Lung (tissue), 12 donors: ENCODE data around the gene DLG1. TPM values are rescaled to one million over a fixed set of nuclear protein-coding genes. Genes with fewer than 3 reads are reported as not detected.

ENCODE experiments used
- ATAC-seq: fragments of 200-7000 bp; cut with Tn5 transposase; one replicate; pipeline ENCODE4 v1.9.1; 2020; ENCODE audit warnings: moderate number of reproducible peaks; ENCODE audit not compliant: insufficient read depth, low FRiP score
- DNase-seq, 3 donors: peaks; one replicate each; pipeline ENCODE4 v3.0.0-alpha.2; 2013 to 2017
- H3K27ac ChIP-seq, 2 donors: one replicate each; pipeline ENCODE4 v1.5.1; 2013; ENCODE audit warnings: mild to moderate bottlenecking in 2 of 2, moderate library complexity in 2 of 2, control low read depth in 1 of 2, inconsistent platforms in 1 of 2, low read depth in 1 of 2, low read length in 1 of 2
- H3K27me3 ChIP-seq, 3 donors: one replicate each; pipeline ENCODE4 v1.5.1; 2013; ENCODE audit warnings: low read length in 2 of 3; ENCODE audit not compliant: control insufficient read depth in 3 of 3, insufficient read depth in 3 of 3
- H3K36me3 ChIP-seq, 4 donors: one replicate each; pipeline ENCODE4 v1.5.1; 2013; ENCODE audit warnings: low read length in 4 of 4, mild to moderate bottlenecking in 1 of 4, moderate library complexity in 1 of 4; ENCODE audit not compliant: control insufficient read depth in 4 of 4, insufficient read depth in 4 of 4
- H3K4me1 ChIP-seq, 5 donors: one replicate each; pipeline ENCODE4 v1.5.1; 2013; ENCODE audit warnings: low read length in 5 of 5, mild to moderate bottlenecking in 2 of 5, moderate library complexity in 1 of 5; ENCODE audit not compliant: control insufficient read depth in 5 of 5, insufficient read depth in 5 of 5
- H3K4me3 ChIP-seq: one replicate; pipeline ENCODE4 v1.5.1; 2013; ENCODE audit warnings: mild to moderate bottlenecking, control low read depth, moderate library complexity
- H3K9ac ChIP-seq, 2 donors: one replicate each; pipeline ENCODE4 v1.5.1; 2013; ENCODE audit warnings: low read length in 2 of 2, control low read depth in 1 of 2; ENCODE audit not compliant: insufficient read depth in 1 of 2
- H3K9me3 ChIP-seq, 4 donors: one replicate each; pipeline ENCODE4 v1.5.1; 2013; ENCODE audit warnings: low read length in 3 of 4, mild to moderate bottlenecking in 1 of 4, moderate library complexity in 1 of 4; ENCODE audit not compliant: control insufficient read depth in 4 of 4, insufficient read depth in 3 of 4
- WGBS, 2 donors: extraction: QIAGEN DNeasy Blood & Tissue Kit; methylation state at CpG; one replicate each; pipeline ENCODE4 v1.1.7; 2013; 5-methylcytosine and 5-hydroxymethylcytosine counted together
- polyA plus RNA-seq, 2 donors: library from polyadenylated mRNA; stranded (reverse); fragments of 200-250 nt; gene quantifications; one replicate each; pipeline ENCODE4 v1.2.1, GENCODE V29; 2013
- total RNA-seq, 2 donors: library from RNA; depleted of rRNA in 1 of 2; stranded (reverse); fragments of >200 nt in 1 of 2; gene quantifications; one replicate each; pipeline ENCODE4 v1.2.1, GENCODE V29; 2014 to 2021
- TF ChIP-seq, protein P1 (sequence below): IDR thresholded peaks from 2 replicates; pipeline ENCODE4 v1.5.1; 2012; ENCODE audit warnings: mild to moderate bottlenecking; ENCODE audit errors: control extremely low read depth, extremely low read depth
- donor health status: control.
- donor health status: control.
- donor health status: Bipolar disorder and iron deficiency.
- donor health status: healthy.
- donor health status: DM: yes; HTN: yes; CAD: no.

Gene DLG1
- total and polyA plus RNA-seq, 4 donors = 16.0 to 114 (median 45.7) TPM

GRCh38 chr3:196996454-196997265 lies 301.8 kb downstream of the DLG1 start:
- Histone ChIP-seq H3K27ac (no peak overlapping the region), H3K9ac (no peak overlapping the region), H3K27me3 (no peaks in the 10 kb centered on the region), H3K9me3 (no peaks in the 10 kb centered on the region), H3K4me3 (no peak overlapping the region), H3K36me3 (no peaks in the 10 kb centered on the region), H3K4me1 (peaks cover 0 to under 1% (median 0%) of the 10 kb centered on the region in 5 donors)
- TF ChIP-seq, protein P1, sequence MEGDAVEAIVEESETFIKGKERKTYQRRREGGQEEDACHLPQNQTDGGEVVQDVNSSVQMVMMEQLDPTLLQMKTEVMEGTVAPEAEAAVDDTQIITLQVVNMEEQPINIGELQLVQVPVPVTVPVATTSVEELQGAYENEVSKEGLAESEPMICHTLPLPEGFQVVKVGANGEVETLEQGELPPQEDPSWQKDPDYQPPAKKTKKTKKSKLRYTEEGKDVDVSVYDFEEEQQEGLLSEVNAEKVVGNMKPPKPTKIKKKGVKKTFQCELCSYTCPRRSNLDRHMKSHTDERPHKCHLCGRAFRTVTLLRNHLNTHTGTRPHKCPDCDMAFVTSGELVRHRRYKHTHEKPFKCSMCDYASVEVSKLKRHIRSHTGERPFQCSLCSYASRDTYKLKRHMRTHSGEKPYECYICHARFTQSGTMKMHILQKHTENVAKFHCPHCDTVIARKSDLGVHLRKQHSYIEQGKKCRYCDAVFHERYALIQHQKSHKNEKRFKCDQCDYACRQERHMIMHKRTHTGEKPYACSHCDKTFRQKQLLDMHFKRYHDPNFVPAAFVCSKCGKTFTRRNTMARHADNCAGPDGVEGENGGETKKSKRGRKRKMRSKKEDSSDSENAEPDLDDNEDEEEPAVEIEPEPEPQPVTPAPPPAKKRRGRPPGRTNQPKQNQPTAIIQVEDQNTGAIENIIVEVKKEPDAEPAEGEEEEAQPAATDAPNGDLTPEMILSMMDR = no peak
- DNase-seq = no peak
- no peak for ATAC-seq
- 80 to 84% methylated on average over 17 of the region's 17 CpGs for WGBS, 2 donors

- H3K27ac ChIP-seq = no peak overlapping the region
- H3K9me3 ChIP-seq = no peaks in the 10 kb centered on the region
- no peaks in the 10 kb centered on the region for H3K4me1 ChIP-seq
- H3K27me3 ChIP-seq = no peaks in the 10 kb centered on the region
- H3K4me3 ChIP-seq = no peak overlapping the region
- no peak overlapping the region for H3K9ac ChIP-seq
- DNase-seq (no peak), ATAC-seq (no peak)
- H3K36me3 ChIP-seq = no peaks in the 10 kb centered on the region
- TF ChIP-seq, protein P1 = no peak
- WGBS, 2 donors = 90% methylated on average over 14 of the region's 14 CpGs
Observed at GRCh38 chr3:196995646-196996355, 302.6 kb downstream of the DLG1 start.

DNA sequence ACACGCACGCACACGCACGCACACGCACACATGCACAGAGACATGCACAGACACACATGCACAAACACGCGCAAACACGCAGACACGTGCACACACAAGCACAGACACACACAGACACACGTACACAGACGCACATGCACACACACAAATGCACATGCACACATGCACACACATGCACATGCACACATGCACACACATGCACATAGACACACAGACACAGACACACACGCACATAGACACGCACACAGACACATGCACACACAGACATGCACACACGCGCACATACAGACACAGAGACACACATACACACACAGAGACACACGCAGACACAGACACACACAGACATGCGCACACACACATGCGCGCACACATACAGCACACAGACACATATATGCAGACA lies 303.4 kb downstream of the DLG1 start:
- 93% methylated on average over 19 of the region's 19 CpGs for WGBS, 2 donors
- H3K27me3 ChIP-seq = no peaks in the 10 kb centered on the region
- H3K27ac ChIP-seq = no peak overlapping the region
- H3K9ac ChIP-seq = no peak overlapping the region
- TF ChIP-seq, protein P1 = no peak
- no peaks in the 10 kb centered on the region for H3K36me3 ChIP-seq
- ATAC-seq (no peak), DNase-seq (no peak)
- H3K9me3 ChIP-seq = no peaks in the 10 kb centered on the region
- H3K4me1 ChIP-seq = no peaks in the 10 kb centered on the region
- no peak overlapping the region for H3K4me3 ChIP-seq
